NCI-H187 (cell line): Measurements from ENCODE around the gene KRT83.
A peak's percentile ranks its signal among the peaks of the same experiment; 100 is the strongest.
"Not testable (repeated sequence)": the region's sequence is repeated elsewhere in the genome, so short reads cannot be mapped to it uniquely, and the experiment has no call there.

ENCODE experiments used
- DNase-seq, 2 experiments: peaks; one replicate each; lab custom pipeline; 2025; lab: John Stamatoyannopoulos, UW

The KRT83 gene

DNA sequence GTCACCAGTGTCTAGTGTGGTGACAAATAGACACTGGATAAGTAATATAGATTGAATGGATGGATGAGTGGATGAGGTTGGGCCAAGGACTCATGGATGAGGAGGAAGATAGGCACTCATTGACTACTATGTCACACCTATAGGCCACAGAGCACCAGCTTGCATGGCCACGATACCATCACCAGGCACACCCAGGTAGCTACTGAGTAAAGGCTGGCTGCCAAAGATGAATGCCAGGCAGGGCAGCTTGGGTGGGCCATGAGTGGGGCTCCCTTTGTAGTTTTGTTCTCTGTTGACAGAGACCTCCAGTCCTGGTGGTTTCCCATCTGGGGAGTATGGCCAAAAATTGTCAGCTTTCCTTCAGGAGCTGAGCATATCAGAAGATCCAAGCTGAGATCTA, 11.2 kb upstream of the KRT83 start:
- DNase-seq = no peak

DNA sequence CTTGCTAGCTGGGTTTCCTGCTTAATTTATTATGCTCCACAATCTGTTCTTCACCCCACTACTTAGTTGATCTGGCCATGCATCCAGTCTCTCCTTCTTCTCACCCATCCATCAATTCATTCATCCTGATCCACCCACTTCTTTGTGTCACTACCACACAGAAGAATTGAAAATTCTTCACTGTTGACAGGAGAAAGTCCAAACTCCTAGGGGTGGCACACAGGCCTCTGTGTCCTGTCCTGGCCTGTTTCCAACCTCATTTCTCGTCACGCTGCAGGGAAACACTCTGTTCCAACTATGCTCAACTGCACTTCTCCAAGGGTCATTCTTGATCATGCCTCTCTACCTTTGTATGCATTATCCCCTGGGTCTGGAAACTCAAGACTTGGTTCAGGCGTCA, 10.6 kb upstream of the KRT83 start:
- DNase-seq = no peak

DNA sequence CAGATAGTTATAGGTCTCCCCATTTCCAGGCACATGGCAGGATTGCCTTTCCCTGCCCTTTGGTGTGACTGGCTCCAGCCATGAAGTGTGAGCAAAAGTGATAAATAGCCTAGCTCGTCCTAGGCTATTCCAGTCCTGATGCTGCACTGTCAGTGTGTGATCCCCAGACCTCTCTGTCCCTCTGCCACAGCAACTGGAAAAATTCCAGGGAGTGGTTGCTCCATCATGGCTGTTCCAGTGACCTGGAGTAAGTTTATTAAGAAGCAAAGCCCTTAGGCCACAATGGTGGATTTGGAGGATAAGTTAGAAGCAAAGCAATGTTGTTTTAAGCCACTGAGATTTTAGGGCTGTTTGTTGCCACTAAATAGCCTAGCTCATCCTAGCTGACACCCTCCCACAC, 9.8 kb upstream of the KRT83 start:
- DNase-seq = no peak

DNA sequence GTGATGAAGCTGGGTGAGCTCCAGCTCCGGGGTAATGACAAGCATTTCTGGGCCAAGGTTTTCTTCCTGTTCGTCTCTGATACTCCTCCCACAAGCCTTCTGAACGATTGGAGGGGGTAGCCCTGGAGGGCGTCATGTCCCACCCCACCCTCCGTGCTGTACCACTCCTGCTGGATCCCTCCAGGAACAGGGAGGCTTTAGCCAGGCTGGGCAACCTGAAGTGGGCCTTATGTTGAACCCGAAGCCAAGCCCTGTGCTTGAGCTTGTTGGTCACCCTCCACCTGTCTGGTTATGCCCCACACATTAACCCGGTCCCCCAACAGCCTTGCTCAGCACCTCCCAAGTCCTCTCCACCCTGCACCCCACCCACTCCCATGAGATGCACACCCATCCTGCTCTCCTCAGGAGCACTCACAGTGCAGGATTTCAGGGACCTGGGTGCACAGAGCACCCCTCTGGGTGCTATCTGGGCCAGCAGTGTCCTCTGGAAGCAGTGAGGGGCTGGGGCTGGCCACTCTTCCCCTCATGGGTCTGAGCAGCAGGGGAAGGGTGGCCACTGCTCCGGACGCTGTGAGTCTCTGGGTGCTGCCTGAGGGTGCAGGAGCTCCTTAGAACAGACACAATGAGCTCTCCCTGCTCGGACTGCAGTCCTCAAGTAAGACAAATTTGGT, 6.8 kb upstream of the KRT83 start:
- DNase-seq = no peak

DNA sequence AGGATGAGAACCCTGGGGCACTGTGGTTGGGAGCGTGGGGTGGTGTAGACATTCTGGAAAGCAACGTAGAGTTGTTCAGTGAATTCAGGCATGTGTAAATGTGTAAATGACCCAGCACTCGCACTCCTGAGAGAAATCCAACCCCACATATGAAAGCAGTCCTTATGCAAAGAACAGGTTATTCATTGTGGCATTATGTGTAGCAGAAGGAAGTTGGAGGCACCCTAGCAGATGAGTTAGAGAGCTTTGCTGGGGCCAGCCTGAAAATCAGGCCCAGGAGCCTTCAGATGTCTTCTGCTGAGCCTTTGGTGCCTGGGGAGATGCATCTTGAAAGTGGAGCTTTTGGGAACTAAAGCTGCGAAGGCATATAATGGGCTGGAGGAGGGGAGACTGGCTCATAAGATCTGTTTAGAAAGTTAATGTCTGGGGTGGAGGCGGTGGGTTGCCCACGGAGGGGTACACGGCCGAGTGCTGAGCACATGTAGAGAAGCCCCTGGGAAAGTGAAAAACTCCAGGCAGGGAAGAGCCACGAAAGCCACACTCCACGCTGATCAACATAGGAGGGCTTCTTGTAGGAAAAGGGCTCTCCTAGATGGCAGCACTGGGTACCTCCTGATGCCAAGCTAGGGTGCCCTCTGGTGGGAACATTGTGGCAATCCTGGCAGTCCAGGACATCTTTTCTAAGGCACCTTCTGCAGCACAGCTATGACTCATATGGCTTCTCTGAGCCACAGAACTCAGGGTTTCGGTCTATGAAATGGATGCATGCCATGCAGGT, 6.0 kb upstream of the KRT83 start:
- peak in 1 of 2 experiments; percentile 61 for DNase-seq

DNA sequence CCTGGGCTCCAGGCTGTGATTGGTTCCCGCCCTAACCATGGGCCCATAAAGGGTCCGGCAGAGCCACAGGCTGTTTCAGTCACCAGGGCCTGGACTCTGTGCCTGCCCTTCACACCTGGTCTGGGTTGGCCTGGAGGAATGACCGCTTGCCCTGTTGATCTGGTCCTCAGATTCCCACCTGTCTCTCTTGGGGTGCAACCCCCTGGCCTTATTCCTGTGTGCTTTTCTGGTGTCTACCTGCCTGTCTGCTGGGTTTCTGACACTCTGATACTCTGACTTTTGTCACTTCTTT, 2.9 kb upstream of the KRT83 start:
- DNase-seq = no peak

DNA sequence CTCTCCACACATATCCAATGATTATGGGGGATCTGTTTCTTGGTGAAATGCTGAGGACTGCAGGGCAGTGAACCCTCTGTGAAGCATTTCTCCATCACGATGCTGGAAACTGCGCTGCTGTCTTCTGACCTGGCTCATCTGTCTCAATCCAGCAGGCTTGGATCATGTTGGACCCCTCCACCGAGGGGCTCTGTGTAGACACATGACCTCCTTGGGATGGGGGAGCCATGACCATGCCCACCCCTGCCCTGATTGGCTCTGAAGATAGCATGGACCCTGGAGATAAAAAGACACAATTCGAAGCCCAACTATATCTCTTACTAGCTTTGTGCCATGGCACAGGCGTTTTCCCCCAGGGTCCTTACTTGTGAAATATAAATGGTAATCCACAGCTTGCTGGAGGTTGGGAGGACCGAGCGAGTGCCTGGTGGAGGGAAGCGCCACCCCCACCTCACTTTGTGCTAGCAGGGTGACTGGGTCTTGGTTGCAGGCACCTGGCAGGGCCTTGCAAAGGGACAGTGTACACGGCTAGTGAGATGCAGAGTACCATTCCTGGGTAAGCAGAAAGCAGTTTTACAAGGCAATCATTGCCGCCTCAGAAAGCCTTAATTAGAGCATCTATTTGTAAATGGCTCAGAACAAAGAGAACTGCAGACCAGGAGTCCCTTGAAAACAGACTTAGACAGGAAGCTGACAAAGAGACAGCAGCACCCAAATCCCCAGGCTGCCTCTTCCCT, 2.4 kb upstream of the KRT83 start:
- no peak for DNase-seq

DNA sequence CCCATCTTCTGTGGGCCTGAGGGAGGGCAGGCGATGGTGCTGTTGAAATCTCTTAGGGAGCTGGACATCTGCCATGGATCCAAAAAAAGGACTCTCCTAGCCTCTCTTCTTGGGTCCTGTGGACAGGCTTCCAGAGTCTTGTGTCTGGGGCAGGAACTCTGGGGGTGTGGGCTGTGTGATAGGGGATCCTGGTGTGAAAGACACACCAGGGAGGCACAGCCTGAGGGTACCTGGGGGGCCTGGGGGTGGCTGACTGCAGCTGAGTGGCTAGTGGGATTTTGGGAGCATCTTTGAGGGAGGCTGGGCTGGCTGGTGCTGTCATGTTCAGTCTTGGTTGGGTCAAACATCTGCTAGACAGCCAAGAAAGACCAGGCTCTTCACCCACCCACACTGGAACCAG, 1.8 kb upstream of the KRT83 start:
- DNase-seq = no peak

DNA sequence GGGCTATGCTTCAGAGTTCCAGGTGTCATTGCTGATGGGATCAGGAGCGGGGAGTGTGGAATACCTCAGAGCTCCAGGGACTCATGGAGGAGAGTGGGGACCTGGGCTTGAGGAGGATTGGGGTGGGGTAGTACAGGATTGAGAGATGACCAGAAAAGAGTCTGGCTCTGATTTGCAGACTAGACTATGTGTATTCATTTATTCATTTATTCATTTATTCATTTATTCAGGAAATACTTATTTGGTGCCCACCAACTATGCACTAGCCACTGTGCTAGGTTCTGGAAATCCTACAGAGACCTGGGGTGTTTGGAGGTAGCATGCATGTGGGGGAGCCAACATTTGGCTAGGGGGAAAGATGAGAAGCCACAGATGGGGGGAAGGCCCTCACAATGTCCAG, 871 bp upstream of the KRT83 start:
- DNase-seq = no peak

DNA sequence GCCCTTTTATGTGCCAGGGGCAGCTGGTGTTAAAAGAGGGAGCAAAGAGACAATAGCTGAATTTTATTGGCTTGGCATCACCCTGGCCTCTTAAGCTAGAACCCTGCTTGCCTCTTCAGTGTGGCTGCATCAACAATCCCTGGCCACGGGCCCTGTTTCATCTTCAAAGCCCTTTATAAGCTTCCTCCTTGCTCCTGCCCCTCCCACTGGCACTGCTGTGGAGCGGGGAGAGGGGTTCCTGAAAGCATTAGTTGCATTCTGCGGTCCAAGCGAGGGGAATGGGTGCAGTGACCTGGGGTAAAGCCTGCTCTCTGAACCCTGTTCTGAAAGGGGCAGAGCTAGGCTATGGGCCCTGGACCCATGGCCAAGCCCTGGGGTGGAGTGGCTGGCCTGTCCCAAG, 220 bp upstream of the KRT83 start:
- no peak for DNase-seq

DNA sequence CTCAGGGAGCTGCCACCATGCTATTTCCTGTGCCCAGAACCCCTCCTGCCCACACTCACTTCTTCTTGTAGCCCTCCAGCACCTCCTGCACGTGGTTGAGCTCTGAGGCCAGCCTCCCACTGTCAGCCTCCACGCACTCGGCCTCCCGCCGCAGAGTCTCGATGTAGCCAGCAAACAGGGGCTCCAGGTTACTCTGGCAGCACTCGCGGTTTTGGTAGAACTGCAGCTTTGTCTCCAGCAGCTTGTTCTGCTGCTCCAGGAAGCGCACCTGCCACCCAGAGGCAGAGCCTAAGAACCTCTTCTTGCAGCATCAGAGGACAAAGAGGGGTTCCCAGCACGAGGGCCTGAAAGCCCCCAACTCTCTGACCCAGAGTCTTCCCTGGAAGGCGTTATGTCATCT, 2.1 kb downstream of the KRT83 start:
- DNase-seq = no peak

DNA sequence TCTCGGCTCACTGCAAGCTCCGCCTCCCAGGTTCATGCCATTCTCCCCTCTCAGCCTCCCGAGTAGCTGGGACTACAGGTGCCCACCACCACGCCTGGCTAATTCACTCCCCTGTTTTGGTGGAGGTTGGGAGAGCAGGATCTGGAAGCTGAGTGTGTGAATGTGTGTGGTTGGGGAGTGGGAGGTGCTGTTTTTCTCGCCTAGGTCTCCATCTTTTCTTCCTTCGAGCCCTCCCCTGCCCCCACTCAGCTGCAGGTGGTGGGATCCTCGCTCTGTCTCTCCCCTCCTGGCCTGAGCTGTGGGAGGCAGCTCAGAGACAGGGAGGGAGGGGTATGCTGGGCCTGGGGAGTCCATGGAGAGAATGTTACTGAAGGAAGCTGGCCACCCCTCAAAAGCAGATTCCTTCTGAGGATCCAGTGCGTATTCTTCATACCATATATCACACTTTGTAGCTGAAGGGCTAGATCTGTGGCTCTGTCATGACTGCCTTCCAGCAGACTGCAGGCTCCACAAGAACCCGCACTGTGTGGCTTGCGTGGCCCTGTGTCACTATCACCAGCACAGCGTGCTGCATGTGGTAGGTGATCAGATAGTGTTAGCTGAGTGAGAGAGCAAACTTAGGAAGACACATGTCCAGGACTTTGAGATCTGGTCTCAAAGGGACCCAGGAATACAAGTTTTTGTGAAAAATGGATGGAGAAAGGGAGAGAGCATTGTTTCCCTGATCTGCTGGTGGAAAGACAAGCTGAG, 2.8 kb downstream of the KRT83 start:
- DNase-seq = no peak

DNA sequence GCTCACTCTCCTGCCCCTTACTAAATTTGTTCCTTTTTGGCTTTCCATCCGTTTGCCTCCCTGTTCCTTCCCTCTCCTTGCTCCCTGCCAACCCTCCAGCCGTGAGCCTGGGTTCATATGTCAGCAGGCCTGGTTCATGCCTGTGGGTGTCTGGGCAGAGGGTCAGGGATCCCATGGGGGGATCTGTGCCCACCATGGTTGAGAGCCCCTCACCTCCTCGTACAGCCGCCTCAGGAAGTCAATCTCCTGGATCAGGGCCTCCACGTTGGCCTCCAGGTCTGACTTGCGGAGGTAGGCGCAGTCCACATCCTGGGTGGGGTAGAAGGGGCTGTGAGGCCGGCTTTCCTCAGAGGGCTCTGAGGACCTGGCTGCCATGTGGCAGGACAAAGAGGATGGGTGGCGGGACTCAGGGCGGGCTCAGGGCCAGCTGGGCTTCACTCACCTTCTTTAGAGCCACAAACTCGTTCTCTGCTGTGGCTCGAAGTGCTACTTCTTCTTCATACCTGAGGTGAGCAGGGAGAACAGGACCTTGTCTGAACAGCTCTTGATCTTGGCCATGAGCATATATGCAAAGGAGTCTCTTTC, 3.6 kb downstream of the KRT83 start:
- DNase-seq = no peak

DNA sequence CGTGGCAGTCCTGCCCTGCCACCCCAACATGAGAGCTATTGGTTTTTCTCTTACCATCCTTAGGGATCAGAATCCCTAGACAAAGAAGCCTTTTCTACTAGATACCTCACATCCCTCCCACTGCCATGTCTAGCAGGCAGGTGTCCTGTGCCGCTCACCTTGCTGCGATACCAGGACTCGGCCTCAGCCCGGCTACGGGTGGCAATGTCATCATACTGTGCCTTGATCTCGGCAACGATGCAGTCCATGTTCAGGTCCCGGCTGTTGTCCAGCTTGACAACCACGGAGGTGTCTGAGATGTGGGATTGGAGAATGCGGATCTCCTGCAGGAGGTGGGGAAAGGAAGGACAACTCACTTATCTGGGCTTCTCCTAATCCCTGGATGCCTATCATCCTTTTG, 4.5 kb downstream of the KRT83 start:
- no peak for DNase-seq

DNA sequence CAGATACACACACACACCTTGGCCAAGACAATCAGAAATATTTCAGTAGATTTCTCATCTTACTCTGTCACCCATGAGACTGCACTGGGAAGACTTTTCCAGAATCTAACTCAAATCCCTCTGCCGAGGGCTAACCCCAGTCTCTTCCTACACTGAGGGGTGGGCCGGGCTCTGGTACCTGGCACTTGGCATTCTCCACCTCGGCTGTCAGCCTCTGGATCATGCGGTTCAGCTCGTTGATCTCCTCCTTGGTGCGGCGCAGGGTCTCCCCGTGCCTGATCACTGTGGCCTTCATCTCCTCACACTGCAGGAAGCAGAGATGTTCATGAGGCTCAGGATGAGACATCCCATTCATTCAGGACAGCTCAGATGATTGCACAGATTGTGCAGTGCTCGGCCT, 4.9 kb downstream of the KRT83 start:
- no peak for DNase-seq

DNA sequence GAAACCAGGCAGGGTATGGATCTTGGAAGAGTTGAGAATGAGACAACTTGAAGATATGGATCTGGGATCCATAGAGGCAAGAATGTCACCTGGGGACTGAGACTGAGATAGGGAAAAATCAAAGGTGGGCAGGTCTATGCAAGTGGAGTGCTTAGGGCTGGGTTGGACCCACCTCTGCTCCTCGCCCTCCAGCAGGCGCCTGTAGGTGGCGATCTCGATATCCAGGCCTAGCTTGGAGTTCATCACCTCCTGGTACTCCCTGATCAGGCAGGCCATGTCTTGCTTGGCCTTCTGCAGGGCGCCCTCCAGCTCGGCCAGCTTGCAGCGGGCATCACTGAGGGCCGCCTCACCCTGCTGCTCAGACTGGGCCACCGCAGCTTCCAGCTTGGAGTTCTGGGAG, 5.5 kb downstream of the KRT83 start:
- not testable (repeated sequence) for DNase-seq

DNA sequence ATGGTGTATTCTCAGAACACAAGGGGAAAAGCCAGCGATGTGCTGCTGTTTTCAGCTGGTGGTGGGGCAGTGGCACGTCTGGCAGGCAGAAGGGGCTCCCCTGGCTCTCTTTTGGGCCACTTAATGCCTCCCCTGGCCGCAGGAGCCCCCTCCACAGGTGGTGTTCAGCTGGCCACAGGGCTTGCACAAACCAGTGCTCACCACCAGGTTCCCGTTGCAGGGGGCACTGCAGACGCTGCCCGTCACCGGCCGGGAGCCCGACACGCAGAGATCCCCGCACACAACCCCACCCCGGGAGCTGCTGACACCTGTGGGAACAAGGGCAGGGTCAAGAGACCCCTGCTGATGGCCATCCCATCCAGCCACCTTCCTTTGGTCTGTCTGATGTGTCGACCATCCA, 6.7 kb downstream of the KRT83 start:
- no peak for DNase-seq

DNA sequence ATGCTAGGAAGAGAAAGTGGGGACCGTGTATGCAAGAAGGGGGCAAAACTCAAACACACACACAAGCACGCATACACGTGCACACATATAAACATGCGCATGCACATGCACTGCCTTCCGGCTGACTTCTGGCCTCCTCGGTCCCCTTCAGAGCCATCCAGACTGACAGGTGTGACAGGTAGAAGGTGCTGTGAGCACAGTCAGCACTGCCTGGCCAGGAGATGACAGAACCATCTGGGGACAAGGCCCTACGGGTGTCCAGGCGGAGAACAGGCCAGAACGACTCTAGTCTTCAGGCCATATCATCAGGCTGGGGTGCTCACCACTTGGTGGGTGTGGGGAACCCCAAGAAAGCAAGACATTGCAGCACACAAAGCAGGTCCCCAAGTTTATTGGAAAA, 7.3 kb downstream of the KRT83 start:
- DNase-seq = no peak

DNA sequence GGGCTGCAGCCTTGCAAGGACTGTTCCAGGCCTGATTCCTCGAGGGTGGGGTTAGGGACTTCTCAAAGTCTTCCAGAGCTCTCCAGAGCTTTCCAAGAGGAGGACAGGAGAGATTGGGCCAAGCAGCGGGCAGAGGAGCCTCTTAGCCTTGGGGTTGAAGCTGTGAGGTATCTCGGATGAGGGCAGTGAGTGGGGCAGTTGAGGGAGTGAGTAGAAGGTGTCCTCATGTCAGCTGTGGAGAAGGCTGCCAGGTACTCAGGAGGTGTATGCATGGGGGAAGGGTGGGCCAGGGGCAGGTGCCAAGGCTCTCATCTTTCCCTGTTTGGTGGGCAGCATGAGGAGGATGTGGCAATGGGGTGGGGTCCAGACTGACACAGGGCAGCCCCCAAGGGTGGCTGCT, 7.7 kb downstream of the KRT83 start:
- no peak for DNase-seq

DNA sequence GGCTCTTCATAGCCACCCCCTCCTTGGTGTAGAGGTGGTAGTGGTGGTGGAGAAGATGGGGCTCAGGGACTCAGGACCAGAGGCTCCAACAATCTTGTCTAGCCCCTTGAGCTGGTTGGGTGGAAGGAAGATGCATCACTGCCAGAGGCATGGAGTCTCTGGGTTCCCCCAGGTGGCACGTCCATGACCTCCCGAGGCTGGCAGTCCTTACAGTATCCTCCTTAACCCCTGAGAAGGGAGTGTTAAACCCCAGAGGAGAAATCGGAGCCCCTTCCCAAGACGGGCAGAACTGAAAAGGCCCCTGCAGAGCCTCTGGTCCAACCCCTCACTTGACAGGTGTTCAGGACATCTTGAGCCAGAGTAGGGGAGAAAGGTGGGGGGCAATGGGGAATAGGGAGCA, 9.1 kb downstream of the KRT83 start:
- DNase-seq = no peak

DNA sequence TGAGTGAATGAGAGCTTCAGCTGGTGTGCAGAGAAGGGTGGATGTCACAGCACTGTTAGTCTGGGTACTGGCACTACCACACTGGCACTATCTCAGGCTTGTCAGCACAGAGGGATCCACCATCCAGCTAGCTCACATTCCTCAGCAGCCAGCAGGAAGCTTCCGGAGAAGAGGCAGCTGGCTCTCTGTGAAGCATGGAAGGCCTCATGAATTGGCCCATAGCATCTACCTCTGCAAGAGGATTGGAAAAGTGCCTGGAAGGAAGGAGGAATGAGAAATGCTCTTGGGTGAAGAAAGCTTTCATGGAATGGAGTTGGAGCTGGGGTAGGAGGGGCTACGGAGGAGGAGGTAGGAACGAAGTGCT, 9.9 kb downstream of the KRT83 start:
- DNase-seq = no peak

DNA sequence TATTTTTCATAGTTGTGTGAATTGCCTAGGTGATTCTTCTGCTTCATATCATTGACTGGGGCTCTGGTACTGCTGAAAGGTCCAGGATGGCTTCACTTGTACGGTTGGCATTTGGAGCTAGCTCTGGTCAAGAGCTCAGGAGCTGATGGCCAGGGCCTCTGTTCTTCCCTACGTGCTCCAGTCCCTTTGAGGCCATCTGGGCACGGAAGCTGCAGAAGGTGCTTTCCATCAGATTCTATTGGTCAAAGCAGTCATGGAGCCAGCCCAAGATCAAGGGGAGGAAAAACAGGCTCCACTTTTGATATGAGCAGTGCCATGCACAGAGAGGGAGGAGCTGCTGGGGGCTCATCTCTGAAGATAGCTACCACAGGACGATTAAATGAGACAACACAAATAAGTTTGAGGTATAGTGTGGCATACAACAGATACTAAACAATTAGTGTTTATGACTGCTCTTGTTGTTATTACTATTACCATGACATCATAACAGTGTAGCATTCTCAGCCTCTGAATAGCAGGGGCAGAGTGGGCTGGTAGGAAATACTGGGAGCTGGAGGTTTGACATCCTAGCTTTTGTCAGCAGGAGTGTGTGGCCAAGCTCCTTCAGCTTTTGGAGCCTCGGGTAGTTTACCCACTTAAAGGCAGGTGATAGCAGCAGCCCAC, 10.4 kb downstream of the KRT83 start:
- DNase-seq = no peak
